ENCODE results near the gene KCNG2.

GRCh38 chr18:79938196-79938595 lies 140.5 kb downstream of the KCNG2 start:
- no peak for TF ChIP-seq CTCF (IDR thresholded peaks at IDR 0.05; ENCODE audit: poor library complexity, severe bottlenecking)
- TF ChIP-seq TAF1 (IDR thresholded peaks at IDR 0.05; ENCODE audit: low read depth) = no peak
- TF ChIP-seq POLR2AphosphoS5 (IDR thresholded peaks at IDR 0.05) = no peak
- no peak for TF ChIP-seq MXI1 (conservative IDR thresholded peaks at IDR 0.05; ENCODE audit: poor library complexity, severe bottlenecking)
- TF ChIP-seq RAD21 (conservative IDR thresholded peaks at IDR 0.05) = no peak
